Measurements from ENCODE around the gene FHOD3. TPM values are rescaled to one million over a fixed set of nuclear protein-coding genes. Genes with fewer than 3 reads are reported as not detected.

FHOD3 gene
- total and polyA plus RNA-seq, 4 donors = 6.2 to 42.0 (median 20.4) TPM

GRCh38 chr18:36415625-36416024 is 118.1 kb downstream of the FHOD3 start:
- no peak for ATAC-seq (ENCODE audit: low FRiP score)
- WGBS, 2 donors = 0 to 1% methylated on average over 2 of the region's 2 CpGs
- H3K27ac ChIP-seq (ENCODE audit: low read depth in 1 of 2, low read length in 2 of 2) = peak overlapping the region in 1 of 2 donors; percentile 30
- no peak overlapping the region for H3K4me3 ChIP-seq (ENCODE audit: low read length in 2 of 2)
- H3K27me3 ChIP-seq (ENCODE audit: control insufficient read depth in 1 of 2, insufficient read depth in 2 of 2, low read length in 1 of 2) = no peaks in the 10 kb centered on the region
- no peak for DNase-seq
- no peaks in the 10 kb centered on the region for H3K36me3 ChIP-seq (ENCODE audit: control insufficient read depth in 1 of 2, insufficient read depth in 2 of 2, low read length in 1 of 2)
- H3K9me3 ChIP-seq (ENCODE audit: control insufficient read depth, low read length) = no peaks in the 10 kb centered on the region
- intact Hi-C loops (cut with DNase I) = loop anchor here (5.0 kb wide), 1 partner anchor 43 kb away; no protein-coding TSS in a partner anchor
- peaks cover 2 to 8% of the 10 kb centered on the region in 2 donors for H3K4me1 ChIP-seq (ENCODE audit: control insufficient read depth in 1 of 2, insufficient read depth in 2 of 2, low read length in 2 of 2)

GRCh38 chr18:36419188-36419899 is 121.8 kb downstream of the FHOD3 start:
- no peaks in the 10 kb centered on the region for H3K27me3 ChIP-seq (ENCODE audit: control insufficient read depth in 1 of 2, insufficient read depth in 2 of 2, low read length in 1 of 2)
- H3K4me1 ChIP-seq (ENCODE audit: control insufficient read depth in 1 of 2, insufficient read depth in 2 of 2, low read length in 2 of 2) = peaks cover 5 to 8% of the 10 kb centered on the region in 2 donors
- no peaks in the 10 kb centered on the region for H3K36me3 ChIP-seq (ENCODE audit: control insufficient read depth in 1 of 2, insufficient read depth in 2 of 2, low read length in 1 of 2)
- H3K9me3 ChIP-seq (ENCODE audit: control insufficient read depth, low read length) = no peaks in the 10 kb centered on the region
- no peak overlapping the region for H3K4me3 ChIP-seq (ENCODE audit: low read length in 2 of 2)
- DNase-seq = no peak
- H3K27ac ChIP-seq (ENCODE audit: low read depth in 1 of 2, low read length in 2 of 2) = peak overlapping the region in 1 of 2 donors; percentile 25
- intact Hi-C loops (cut with DNase I) = loop anchor here (5.0 kb wide), 1 partner anchor 47 kb away; no protein-coding TSS in a partner anchor
- WGBS, 2 donors = 80 to 85% methylated on average over 3 of the region's 3 CpGs
- no peak for ATAC-seq (ENCODE audit: low FRiP score)

GRCh38 chr18:36419900-36420531 is 122.5 kb downstream of the FHOD3 start:
- peak overlapping the region; percentile 9 to 94 for H3K27ac ChIP-seq (ENCODE audit: low read depth in 1 of 2, low read length in 2 of 2)
- H3K4me3 ChIP-seq (ENCODE audit: low read length in 2 of 2) = no peak overlapping the region
- no peaks in the 10 kb centered on the region for H3K9me3 ChIP-seq (ENCODE audit: control insufficient read depth, low read length)
- H3K4me1 ChIP-seq (ENCODE audit: control insufficient read depth in 1 of 2, insufficient read depth in 2 of 2, low read length in 2 of 2) = peaks cover 5 to 8% of the 10 kb centered on the region in 2 donors
- WGBS, 2 donors = 72 to 74% methylated on average over 7 of the region's 7 CpGs
- intact Hi-C loops (cut with DNase I) = loop anchor here (5.0 to 10.0 kb wide), 2 partner anchors 48 to 125 kb away; partner anchors contain the start of gene FHOD3 (in 1 of the 2)
- H3K36me3 ChIP-seq (ENCODE audit: control insufficient read depth in 1 of 2, insufficient read depth in 2 of 2, low read length in 1 of 2) = no peaks in the 10 kb centered on the region
- no peaks in the 10 kb centered on the region for H3K27me3 ChIP-seq (ENCODE audit: control insufficient read depth in 1 of 2, insufficient read depth in 2 of 2, low read length in 1 of 2)
- DNase-seq (no peak), ATAC-seq (ENCODE audit: low FRiP score) (peak; percentile 42)

GRCh38 chr18:36420826-36421225 is 123.3 kb downstream of the FHOD3 start:
- 1 to 3% methylated on average over 1 of the region's 1 CpG for WGBS, 2 donors
- H3K27ac ChIP-seq (ENCODE audit: low read depth in 1 of 2, low read length in 2 of 2) = peak overlapping the region; percentile 36 to 83
- intact Hi-C loops (cut with DNase I) = loop anchor here in 1 of 2 donors (10.0 kb wide), 1 partner anchor 126 kb away; the partner anchor contains the start of gene FHOD3
- DNase-seq (no peak), ATAC-seq (ENCODE audit: low FRiP score) (peak; percentile 51)
- H3K27me3 ChIP-seq (ENCODE audit: control insufficient read depth in 1 of 2, insufficient read depth in 2 of 2, low read length in 1 of 2) = no peaks in the 10 kb centered on the region
- H3K4me3 ChIP-seq (ENCODE audit: low read length in 2 of 2) = no peak overlapping the region
- H3K36me3 ChIP-seq (ENCODE audit: control insufficient read depth in 1 of 2, insufficient read depth in 2 of 2, low read length in 1 of 2) = no peaks in the 10 kb centered on the region
- no peaks in the 10 kb centered on the region for H3K9me3 ChIP-seq (ENCODE audit: control insufficient read depth, low read length)
- peaks cover 5 to 8% of the 10 kb centered on the region in 2 donors for H3K4me1 ChIP-seq (ENCODE audit: control insufficient read depth in 1 of 2, insufficient read depth in 2 of 2, low read length in 2 of 2)

GRCh38 chr18:36424741-36425142 is 127.2 kb downstream of the FHOD3 start:
- H3K9me3 ChIP-seq (ENCODE audit: control insufficient read depth, low read length) = no peaks in the 10 kb centered on the region
- WGBS, 2 donors = 90 to 92% methylated on average over 4 of the region's 4 CpGs
- DNase-seq (no peak), ATAC-seq (ENCODE audit: low FRiP score) (no peak)
- H3K27me3 ChIP-seq (ENCODE audit: control insufficient read depth in 1 of 2, insufficient read depth in 2 of 2, low read length in 1 of 2) = no peaks in the 10 kb centered on the region
- H3K4me1 ChIP-seq (ENCODE audit: control insufficient read depth in 1 of 2, insufficient read depth in 2 of 2, low read length in 2 of 2) = peaks cover 4 to 5% of the 10 kb centered on the region in 2 donors
- no peak overlapping the region for H3K4me3 ChIP-seq (ENCODE audit: low read length in 2 of 2)
- no peaks in the 10 kb centered on the region for H3K36me3 ChIP-seq (ENCODE audit: control insufficient read depth in 1 of 2, insufficient read depth in 2 of 2, low read length in 1 of 2)
- no peak overlapping the region for H3K27ac ChIP-seq (ENCODE audit: low read depth in 1 of 2, low read length in 2 of 2)
- intact Hi-C loops (cut with DNase I) = loop anchor here in 1 of 2 donors (10.0 kb wide), 1 partner anchor 130 kb away; the partner anchor contains the start of gene FHOD3

DNA sequence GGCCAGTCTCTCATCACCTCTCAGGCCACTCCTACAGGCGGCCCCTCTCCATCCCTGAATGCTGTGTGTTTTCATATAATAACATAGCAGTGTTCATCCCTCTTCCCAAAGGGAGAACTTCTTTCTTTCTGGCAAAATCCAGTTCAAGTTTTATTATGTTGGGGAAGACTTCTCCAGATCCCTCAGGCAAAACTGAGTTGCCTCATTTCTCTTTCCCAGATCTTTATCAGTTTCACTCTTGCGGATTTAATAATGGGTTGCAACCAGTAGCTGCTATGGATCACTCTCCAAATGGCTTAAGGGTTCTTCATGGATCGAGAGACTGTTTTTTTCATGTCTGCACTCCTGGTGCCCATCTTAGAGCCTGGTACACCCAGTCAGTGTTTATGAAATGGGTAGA is 129.9 kb downstream of the FHOD3 start:
- no peaks in the 10 kb centered on the region for H3K9me3 ChIP-seq (ENCODE audit: control insufficient read depth, low read length)
- H3K36me3 ChIP-seq (ENCODE audit: control insufficient read depth in 1 of 2, insufficient read depth in 2 of 2, low read length in 1 of 2) = no peaks in the 10 kb centered on the region
- DNase-seq (no peak), ATAC-seq (ENCODE audit: low FRiP score) (no peak)
- intact Hi-C loops (cut with DNase I) = loop anchor here in 1 of 2 donors (10.0 kb wide), 1 partner anchor 133 kb away; the partner anchor contains the start of gene FHOD3
- no peak overlapping the region for H3K4me3 ChIP-seq (ENCODE audit: low read length in 2 of 2)
- no peaks in the 10 kb centered on the region for H3K27me3 ChIP-seq (ENCODE audit: control insufficient read depth in 1 of 2, insufficient read depth in 2 of 2, low read length in 1 of 2)
- no peak overlapping the region for H3K27ac ChIP-seq (ENCODE audit: low read depth in 1 of 2, low read length in 2 of 2)
- 91 to 92% methylated on average over 3 of the region's 3 CpGs for WGBS, 2 donors
- peaks cover 0 to 2% of the 10 kb centered on the region in 2 donors for H3K4me1 ChIP-seq (ENCODE audit: control insufficient read depth in 1 of 2, insufficient read depth in 2 of 2, low read length in 2 of 2)

DNA sequence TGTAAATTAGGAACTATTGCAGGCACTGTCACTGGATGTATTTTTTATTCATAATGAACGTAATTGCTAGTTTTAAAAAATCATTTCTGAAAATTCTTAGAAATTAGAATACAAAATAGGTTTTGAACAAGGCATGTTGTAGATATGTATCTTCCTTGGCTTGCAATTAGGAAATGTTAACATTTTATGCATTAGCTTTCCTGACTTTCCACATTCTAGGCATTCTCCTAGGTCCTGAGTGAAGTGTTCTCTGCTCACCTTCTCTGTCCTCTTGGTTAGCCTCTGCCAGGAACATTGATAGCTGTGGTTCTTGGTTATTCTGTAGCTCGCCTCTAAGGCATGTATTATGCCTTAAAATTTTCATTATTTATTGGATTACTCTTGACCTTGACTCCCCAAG is 130.3 kb downstream of the FHOD3 start:
- no peak for ATAC-seq (ENCODE audit: low FRiP score)

GRCh38 chr18:36428431-36429029 is 131.0 kb downstream of the FHOD3 start:
- H3K4me3 ChIP-seq (ENCODE audit: low read length in 2 of 2) = no peak overlapping the region
- ATAC-seq (ENCODE audit: low FRiP score) = no peak
- no peaks in the 10 kb centered on the region for H3K36me3 ChIP-seq (ENCODE audit: control insufficient read depth in 1 of 2, insufficient read depth in 2 of 2, low read length in 1 of 2)
- H3K27me3 ChIP-seq (ENCODE audit: control insufficient read depth in 1 of 2, insufficient read depth in 2 of 2, low read length in 1 of 2) = no peaks in the 10 kb centered on the region
- H3K4me1 ChIP-seq (ENCODE audit: control insufficient read depth in 1 of 2, insufficient read depth in 2 of 2, low read length in 2 of 2) = peaks cover 0 to 2% of the 10 kb centered on the region in 2 donors
- H3K9me3 ChIP-seq (ENCODE audit: control insufficient read depth, low read length) = no peaks in the 10 kb centered on the region
- intact Hi-C loops (cut with DNase I) = loop anchor here in 1 of 2 donors (10.0 kb wide), 1 partner anchor 134 kb away; the partner anchor contains the start of gene FHOD3
- WGBS, 2 donors = 92 to 93% methylated on average over 8 of the region's 8 CpGs
- no peak overlapping the region for H3K27ac ChIP-seq (ENCODE audit: low read depth in 1 of 2, low read length in 2 of 2)
- no peak for DNase-seq

More for the DNA sequence above, 130.3 kb downstream of the FHOD3 start:
- Histone ChIP-seq H3K27me3 (ENCODE audit: control insufficient read depth in 1 of 2, insufficient read depth in 2 of 2, low read length in 1 of 2) (no peaks in the 10 kb centered on the region), H3K36me3 (ENCODE audit: control insufficient read depth in 1 of 2, insufficient read depth in 2 of 2, low read length in 1 of 2) (no peaks in the 10 kb centered on the region), H3K9me3 (ENCODE audit: control insufficient read depth, low read length) (no peaks in the 10 kb centered on the region), H3K4me3 (ENCODE audit: low read length in 2 of 2) (no peak overlapping the region), H3K4me1 (ENCODE audit: control insufficient read depth in 1 of 2, insufficient read depth in 2 of 2, low read length in 2 of 2) (peaks cover 0 to 2% of the 10 kb centered on the region in 2 donors), H3K27ac (ENCODE audit: low read depth in 1 of 2, low read length in 2 of 2) (no peak overlapping the region)
- intact Hi-C loops (cut with DNase I) = loop anchor here in 1 of 2 donors (10.0 kb wide), 1 partner anchor 133 kb away; the partner anchor contains the start of gene FHOD3
- DNase-seq = no peak
- WGBS, 2 donors = 96 to 97% methylated on average over 2 of the region's 2 CpGs
